ENCODE data around the gene KCNIP4. TPM values are rescaled to one million over a fixed set of nuclear protein-coding genes. Genes with fewer than 3 reads are reported as not detected.

The KCNIP4 gene
- total and polyA plus RNA-seq, 2 of the 8 experiments (the other 6 are each of a cell fraction or from before 2014, with no cell fraction given): 0.06 TPM; not detected in 1

- no peak for TF ChIP-seq SP4 (IDR thresholded peaks at IDR 0.05; ENCODE audit: low read length)
- TF ChIP-seq TCF12 (IDR thresholded peaks at IDR 0.05; ENCODE audit: low read depth, low read length): no peak
- TF ChIP-seq TBP (IDR thresholded peaks at IDR 0.05; ENCODE audit: low read depth, low read length): no peak
Measured at GRCh38 chr4:20840648-20841190, 1107.9 kb downstream of the KCNIP4 start (continued).

Data from H1 (cell line).